DMS114 treated with DMSO at 0.1 percent for 48 hours (cell line): ENCODE results near the gene CALD1.
A peak's percentile ranks its signal among the peaks of the same experiment; 100 is the strongest.

Source experiments
- DNase-seq: peaks from one replicate; lab custom pipeline; 2025; ENCODE audit not compliant: unreplicated experiment; lab: John Stamatoyannopoulos, UW

Gene CALD1

DNA sequence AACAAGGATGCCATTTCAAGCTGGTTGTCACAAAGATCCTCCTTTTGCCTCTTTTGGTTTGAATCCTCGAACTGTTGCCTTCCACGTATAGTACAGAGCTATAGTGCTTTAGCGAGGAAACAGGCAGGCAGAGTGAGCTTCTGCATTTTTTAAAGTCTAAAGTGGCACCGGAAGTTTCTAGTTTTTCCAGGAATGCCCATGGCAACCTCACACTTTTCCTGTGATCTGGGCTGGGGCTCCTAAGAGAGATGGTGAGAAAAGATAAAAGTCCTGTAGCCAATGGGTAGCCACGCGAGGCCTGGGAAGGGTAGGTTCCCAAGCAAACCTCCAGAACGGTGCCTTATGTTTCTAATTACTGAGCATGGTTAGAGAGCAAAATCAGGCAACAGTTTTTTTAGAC, 76.7 kb downstream of the CALD1 start:
- DNase-seq: no peak

DNA sequence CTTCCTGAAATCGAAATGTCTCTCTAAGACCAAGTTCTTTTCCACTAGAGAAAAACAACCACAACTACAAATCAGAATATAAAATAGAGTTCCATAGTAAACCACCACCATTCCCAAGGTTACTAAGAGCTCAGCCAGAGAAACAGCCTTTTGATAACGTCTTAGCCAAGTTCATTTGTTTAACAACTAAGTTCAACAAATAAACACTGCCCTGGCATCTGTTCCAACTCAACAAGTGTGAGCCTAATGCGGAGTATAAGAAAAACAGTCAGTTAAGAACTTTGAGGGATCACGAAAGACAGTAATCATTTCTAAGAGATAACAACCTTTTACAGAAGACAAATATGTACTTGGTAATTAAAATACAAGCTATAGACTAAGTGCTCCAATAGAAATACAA, 77.3 kb downstream of the CALD1 start:
- DNase-seq: no peak

DNA sequence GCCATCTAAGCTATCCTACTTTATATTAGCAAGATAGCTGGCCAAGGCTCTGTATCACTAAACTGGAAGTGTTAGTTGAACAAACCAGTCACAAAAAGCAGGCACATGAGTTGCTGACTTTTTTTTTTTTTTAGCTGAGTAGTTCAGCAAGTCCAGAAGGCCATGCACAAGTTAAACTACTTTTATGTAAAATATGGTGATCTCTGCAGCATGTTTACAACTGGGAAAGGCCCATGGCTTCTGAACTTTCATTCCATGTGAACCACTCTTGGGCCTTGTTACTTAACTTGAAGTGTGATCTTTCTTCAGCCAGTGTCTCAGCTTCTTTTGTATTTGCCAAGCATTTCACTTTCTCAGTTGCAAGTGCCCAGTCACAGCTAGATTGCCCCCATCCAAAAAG, 78.5 kb downstream of the CALD1 start:
- no peak for DNase-seq

DNA sequence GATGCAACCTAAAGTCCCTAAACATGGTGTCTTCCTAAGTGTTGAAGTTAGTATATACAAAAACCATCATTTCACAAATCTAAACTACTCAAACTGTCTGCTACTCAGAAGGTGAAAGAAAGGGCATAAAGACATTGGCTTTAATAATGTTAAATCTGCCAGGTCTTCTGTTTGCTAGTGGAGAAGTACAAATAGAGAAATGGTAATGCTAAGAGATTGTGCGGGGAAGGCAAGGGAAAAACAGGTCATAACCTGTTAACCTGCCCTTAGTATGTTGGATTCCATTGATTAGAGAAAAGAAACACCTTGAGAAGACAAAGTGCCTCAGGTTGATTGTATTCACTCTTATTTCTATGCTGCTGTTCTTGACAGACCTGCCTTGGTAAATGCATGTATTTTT, 80.3 kb downstream of the CALD1 start:
- no peak for DNase-seq

DNA sequence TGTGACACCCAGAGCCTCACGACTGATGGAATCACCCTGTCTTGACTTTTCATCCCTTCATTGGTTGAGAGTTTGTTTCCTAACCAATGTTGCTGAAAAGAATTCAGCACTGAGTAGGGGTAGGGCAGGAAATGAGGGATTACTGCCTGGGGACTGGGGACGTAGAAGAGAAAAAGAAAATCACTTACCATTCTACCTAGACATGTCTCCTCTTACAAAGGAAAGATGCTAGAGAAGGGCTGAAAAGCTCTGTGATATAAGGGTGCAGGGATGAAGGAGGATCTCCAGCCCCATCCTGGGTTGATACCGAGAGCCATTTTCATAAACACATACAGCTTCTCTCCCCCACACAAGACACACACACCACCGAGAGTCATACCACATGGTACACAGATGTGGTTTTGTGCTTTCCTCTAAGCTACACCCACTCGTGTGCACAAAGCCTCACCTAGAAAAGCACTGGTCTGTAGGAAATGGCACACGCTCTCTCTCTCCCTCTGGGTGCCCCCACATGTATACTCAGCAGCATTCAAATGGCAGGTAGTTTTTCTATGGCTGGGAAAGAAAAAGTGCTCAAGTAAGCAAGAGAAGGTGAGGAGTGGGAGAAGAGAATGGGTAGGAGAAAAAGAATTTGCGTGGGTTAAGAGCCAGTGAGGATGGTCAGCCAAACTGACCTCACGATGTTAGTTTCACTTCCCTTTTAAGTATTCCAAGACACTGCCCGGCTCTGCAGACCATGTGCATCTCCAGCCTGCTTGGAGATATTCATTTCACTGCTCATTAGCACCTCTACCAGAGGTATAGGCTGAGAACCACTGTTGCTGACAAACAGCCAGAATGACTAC, 85.8 kb downstream of the CALD1 start:
- DNase-seq: no peak

DNA sequence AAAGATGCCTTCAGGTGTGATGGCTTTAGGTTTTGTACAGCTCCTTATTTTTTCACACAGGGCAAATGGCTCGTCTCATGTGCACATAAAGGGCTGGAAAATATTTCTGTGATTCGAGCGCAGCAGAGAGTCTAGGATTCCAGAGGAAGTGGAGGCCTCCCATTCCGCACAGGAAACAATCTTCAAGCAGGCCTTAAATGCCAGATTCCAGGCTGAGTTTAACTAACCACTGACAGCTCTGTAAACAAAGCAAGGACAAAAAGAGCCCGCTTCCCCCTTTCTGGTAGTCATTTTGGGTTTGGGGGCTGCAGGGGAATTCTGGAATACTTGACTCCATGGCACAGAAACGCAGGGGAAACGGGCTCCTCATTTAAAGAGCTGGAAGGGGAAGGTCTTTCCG, 87.2 kb downstream of the CALD1 start:
- no peak for DNase-seq

DNA sequence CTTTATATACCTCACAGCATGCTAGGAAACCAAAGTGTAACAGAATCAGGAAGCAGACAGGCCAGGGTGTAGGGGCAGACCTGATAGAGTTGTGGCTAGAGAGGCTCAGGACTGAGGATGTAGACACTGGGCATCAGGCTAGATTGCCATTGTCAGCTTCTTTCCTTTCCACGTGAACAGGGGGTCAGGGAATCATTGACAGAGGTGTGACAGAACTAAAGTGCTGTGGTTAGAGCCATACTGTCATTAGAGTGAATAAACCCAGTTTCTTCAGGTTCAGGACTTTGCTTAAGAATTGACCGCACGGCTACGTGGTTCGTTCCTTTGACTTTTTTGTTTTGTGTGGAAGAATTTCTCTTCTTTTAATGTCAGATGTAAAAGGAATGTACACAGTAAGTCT, 90.7 kb downstream of the CALD1 start:
- no peak for DNase-seq

DNA sequence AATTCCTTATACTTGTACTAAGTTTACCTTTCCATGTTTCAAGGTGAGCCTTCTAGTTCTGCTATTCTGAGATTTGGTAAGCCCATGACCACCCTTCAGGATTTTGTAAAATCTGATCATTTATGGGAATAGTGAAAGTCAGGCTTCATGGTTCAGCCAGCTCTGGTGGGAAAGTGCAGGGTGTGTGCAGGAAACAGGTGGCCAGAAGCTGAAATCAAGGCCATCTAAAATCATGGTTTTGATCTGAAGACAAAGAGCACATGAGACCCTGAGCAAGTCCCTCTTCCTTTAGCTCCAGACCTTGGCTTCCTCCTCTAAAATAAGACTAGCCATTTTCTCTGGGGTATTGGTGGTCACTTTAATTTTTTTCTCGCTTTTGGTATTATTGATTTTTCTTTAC, 91.3 kb downstream of the CALD1 start:
- DNase-seq: no peak

DNA sequence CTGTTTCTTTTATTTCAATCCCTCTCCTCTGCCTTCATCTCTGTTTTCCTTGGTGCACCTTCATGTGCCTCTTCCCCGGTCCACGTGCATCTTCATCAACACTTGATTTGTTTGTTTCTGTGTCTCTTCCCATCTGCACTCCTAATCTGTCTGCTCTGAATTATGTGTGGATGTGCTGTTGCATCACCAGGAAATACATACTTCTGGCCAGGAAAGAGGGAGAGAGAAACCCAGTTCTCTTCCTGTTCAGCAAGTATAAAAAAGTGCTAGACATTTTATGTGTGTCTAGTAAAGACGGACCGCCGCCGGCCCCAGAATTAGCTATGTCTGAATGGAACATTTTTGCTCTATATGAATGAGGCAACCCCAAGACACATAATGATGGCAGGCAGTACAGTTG, 93.8 kb downstream of the CALD1 start:
- no peak for DNase-seq

DNA sequence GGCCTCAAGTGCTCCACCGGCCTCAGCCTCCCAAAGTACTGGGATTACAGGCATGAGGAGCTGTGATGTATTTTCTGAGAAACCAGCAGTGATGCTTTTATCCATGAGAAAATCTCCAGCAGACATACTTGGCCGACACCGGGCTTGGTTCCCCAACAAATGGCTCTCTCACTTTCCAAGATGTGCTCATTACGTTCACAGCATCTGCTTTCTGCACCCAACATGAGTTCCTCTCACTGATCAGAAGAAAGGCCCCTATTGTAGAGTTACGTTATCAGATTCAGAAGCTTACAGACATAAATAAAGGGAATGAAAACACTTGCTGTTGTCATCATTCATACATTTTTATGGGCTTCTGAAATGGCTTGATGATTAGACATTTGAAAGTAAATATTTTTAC, 95.0 kb downstream of the CALD1 start:
- no peak for DNase-seq

DNA sequence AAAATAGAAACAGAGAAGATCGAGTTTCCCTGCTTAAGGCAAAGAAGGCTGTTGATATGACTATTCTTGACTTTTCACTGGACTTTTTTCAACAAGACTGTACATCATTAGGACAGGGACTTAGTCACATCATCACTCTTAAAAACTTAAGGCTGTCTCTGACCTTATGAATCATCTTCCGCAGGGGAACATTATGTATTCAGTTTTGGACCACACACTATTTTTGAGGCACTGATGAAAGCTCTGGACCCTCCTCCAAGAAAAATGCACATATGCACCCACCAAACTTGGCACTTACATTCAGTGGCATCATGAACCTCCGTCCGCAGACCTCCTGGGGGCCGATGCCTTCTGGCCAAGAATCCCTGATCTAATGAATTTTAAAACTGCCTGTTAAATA, 96.4 kb downstream of the CALD1 start:
- no peak for DNase-seq

DNA sequence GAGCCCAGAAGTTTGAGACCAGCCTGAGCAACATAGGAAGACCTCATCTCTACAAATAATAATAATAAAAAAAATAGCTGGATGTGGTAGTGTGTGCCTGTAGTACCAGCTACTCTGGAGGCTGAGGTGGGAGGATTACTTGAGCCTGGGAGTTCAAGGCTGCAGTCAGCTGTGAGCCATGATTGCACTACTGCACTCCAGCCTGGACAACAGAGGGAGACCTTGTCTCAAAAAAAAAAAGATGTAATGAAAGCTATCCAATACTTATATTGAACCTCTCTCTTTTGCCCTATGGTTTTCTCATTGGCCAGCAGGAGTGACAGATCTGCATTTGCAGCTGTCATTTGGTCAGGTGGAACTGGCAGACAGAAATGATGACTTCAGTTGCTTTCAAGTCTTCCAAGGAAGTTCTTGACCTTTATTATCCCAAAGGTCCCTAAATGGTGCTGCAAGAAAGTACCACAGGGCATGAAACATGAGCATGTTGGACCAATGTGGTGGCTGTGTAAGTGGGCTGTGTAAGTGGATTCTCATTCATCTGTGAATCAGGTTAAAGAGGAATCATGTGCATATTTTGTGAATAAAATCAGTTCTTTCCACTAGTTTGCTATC, 99.4 kb downstream of the CALD1 start:
- DNase-seq: no peak

DNA sequence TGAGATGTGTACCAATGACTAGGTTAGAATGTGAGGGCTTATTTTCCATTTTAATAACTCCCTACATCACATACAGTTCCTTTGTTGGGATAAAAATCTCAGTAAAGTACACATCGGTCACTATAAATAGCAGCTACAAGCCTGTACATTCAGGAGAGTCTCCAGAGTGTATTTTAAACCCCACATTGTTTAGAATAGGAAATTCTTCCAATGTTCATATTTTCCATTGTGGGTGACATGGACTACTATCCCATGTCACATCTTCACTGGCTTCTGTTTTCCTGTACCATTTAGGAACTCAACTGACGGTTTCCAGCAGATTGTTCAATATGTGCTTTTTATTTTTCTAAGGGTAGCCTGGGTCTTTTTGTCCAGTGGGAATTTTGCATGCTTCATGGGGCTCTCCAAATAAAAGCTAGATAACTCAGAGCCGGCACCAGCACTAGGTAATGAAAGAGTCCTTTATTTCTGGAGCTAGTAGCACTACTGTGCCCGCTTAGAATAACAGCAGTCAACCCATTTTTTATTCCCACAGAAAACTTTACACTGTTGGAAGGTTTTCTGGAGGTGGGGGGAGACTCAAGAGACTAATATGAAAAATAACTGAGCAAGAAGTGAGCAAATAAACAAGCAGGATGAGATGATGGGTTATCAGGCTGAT, 100.5 kb downstream of the CALD1 start:
- no peak for DNase-seq

DNA sequence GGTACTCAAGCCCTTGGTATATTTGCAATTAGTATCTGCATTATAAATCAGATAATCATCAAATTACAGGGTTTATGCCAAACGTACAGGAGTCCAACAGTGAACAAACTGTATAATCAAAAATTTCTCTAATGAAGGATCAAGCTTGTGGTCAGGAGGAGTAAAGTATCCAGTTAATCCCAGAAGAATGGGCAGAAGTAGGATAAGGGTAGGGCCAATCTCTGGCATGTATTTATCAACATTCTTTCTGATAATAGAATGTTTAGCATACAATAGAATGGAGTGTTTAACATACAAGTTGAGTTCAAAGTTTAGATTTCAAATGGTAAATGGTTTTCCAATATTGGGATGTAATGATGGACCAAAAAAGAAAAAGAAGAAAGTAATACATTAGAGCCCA, 103.0 kb downstream of the CALD1 start:
- DNase-seq: no peak

DNA sequence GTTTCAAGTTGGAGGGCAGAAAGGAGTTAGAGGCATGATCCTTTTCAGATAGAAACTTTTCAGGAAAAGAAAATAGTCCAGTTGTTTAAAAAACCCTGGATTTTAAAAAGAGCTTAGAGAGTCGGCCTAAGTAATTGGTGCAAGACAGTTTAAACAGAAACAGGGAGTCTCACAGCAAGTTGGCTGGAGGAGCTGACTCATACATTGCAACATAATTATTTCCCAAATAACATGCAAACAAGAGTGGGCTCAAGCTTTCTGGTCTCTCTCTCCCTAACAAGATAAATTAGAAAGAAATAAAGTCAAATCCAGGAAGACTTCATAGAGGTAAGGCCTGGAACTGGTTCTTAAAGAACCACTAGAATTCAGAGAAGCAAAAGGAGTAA, 106.5 kb downstream of the CALD1 start:
- no peak for DNase-seq

DNA sequence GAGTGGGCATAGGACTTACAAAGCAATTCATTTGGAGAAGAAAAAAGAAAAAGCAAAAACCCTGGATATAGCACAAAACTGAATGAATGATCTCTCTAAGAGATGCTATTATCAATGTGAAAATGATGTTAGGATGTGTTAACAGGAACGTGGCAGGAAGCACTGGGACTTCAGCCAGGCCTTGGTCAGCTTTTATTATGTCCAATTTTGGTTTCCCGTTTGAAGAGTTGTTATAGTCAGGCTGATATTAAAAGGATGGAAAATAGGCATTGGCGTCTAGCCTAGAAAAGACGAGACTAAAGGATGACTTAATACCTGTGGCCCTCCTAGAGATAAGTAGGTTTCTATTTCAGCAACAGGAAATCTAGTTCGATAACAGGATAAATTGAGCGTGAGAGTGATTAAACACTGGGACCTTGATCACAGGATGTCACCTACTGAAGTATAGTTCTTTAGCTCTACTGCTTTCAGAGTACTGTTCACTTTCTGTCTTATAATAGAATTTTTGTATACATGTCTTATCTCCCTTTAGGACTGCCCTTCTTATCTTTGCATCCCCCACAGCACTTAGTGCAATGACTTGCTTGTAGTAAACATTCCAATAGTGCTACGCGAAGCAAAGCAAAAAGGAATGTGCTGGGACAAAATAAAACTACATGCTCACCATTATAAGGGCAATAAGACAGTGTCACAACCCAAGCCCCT, 107.1 kb downstream of the CALD1 start:
- no peak for DNase-seq

DNA sequence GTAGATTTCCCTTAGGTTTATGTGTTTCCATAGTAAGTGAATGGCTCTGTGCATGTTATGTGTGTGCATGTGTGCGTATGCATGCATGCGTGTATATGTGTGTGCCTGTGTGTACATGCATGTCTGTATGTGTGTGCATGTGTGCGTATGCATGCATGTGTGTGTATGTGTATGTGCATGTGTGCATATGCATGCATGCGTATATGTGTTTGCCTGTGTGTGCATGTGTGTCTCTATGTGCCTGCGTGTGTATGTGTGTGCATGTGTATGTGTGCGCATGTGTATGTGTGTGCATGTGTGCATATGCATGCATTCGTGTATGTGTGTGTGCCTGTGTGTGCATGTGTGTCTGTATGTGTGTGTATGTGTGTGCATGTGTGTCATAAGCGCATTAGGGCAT, 108.1 kb downstream of the CALD1 start:
- no peak for DNase-seq

DNA sequence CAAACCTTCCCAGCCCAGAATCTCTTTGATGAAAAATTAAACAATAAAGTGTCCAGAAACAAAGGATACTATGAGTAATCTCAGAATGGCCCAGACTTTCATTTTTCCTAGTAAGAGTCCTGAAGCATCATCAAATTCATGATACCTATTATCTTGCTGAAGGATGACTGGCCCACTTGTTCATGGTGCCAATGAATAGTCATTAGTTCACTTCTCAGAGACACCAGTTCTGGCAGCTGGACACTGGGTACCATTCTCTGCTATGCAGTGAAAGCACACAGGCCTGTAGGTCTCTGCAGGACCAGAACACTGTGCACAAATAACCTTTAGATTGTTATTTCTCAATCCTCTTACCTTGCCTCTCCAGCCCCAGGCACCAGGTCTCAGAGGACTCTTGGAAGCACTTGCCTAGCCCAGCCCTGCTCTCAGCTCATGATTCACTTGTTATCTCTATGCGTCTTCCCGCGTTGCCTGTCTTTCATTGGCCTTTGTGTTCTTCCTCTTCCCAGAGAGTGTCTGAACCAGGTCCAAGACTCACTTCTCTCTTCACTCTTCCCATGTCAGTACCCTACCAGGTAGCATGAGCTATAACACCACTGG, 108.8 kb downstream of the CALD1 start:
- DNase-seq: no peak

DNA sequence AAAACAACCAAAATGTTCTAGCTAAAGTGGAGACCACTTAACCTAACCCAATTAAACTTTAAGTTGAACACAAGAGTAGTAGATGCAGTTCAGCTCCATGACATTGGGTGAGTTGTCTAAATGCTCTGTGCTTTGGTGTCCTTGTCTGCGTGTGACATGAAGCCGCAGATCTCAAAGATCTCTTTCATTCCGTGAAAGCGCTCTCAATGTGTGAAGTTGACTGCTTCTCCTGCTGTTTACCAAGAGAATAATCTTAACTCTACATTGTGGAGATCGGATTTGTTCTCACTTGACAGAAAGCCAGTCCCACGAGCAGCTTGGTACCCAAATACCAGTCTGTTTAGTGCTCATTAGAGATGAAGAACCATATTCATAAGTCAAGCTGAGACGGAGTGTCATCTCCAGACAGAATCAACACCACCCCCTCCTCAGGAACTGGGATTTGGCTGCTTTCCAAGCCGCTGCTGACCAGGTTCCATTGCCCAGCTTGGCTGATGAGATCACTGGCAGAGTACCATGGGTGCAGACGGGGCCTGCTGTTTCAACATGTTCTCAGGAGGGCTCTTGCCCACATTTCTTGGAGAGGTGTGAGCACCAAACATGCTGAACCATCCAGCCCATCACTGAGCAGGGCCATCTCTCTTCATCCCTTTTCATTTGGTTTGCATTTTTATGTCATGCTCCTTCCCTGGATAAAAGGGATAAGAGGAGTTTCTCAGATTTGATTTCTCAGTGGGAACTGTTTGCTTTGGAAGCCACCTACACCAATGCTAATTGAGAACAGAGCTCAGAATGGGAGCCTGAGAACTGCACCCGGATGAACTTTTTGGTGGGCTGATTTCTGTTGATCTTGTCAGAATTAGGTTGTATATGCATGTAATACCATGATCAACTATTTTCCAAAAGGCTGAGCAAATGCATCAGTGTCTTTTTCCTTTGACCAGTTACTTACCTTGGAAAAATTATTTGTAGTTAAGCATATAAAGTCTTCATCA, 111.1 kb downstream of the CALD1 start:
- no peak for DNase-seq

DNA sequence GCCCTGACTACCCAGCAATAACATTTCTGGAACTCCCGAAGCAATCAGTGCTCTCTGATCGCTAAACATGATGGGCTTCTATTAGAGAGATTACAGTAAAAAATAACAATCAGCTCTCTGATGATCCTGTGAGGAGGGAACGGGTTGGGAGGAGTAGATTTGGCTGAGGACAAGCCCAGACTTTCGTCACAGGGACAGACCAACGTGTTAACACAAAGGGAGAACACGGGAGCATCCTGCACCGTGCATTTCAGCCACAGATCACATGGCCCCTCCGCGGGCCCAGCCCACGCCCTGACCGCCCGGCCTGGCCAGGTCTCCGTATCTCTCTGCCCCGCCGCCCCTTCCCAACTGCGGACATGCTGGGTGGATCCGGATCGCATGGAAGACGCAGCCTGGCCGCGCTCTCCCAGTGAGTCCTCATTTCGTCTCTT, 111.8 kb downstream of the CALD1 start:
- peak; percentile 47 for DNase-seq
